Measurements from ENCODE around the gene NOTCH3.

The NOTCH3 gene

GRCh38 chr19:15196360-15197005, 4.3 kb downstream of the NOTCH3 start:
- DNase-seq (ENCODE audit: extremely low read depth, low read depth), result no peak
- TF ChIP-seq, protein P1, sequence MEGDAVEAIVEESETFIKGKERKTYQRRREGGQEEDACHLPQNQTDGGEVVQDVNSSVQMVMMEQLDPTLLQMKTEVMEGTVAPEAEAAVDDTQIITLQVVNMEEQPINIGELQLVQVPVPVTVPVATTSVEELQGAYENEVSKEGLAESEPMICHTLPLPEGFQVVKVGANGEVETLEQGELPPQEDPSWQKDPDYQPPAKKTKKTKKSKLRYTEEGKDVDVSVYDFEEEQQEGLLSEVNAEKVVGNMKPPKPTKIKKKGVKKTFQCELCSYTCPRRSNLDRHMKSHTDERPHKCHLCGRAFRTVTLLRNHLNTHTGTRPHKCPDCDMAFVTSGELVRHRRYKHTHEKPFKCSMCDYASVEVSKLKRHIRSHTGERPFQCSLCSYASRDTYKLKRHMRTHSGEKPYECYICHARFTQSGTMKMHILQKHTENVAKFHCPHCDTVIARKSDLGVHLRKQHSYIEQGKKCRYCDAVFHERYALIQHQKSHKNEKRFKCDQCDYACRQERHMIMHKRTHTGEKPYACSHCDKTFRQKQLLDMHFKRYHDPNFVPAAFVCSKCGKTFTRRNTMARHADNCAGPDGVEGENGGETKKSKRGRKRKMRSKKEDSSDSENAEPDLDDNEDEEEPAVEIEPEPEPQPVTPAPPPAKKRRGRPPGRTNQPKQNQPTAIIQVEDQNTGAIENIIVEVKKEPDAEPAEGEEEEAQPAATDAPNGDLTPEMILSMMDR (IDR thresholded peaks at IDR 0.05; ENCODE audit: low read depth, low read length, missing control alignments), result no peak
- no peak overlapping the region for H3K4me3 ChIP-seq (replicated peaks; ENCODE audit: low read depth, low read length)

DNA sequence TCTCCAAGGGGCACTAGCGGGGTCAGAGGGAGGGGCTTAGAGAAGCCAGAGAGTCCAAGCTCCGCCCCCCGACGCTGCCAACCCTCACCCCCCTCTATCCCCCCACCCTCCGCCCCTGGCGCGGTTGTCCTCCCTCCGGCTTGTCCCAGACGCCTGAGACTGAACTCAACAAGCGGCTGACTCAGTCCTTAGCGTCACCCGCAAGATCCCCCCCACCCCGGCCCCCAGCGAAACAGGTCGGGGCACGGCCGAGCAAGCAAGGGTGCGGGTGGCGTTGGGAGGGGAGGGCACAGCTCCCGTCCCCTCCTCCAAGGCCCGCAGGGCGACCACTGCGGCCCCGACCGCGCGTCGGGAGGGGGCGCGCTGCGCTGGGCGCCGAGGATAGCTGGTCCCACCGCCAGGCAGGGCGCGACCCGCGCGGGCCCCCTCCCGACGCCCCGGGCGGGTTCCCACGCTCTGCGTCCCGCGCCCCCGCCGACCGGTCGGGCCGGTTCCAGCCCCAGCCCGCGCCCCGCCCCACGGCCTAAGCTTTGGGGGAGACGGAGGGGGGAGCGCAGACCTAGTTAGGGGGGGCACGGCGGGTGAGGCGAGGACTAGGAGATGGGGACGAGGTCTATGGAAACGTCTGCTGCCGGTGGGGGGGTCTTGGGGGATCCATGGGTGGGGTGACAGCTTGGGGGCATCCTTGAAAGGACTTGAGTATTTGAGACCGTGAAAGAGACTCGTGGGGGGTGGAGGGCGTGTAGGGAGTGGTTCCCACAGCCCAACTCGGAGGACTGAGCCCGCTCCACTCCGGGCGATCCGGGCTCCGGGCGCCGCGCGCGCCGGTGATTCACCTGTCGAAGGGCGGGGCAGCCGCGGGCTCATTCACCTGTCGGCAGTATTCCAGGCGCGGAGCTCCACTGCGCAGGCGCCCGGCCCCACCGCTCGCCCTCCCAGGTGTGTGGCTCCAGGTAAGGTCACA, 5.1 kb downstream of the NOTCH3 start:
- TF ChIP-seq, protein P1 (IDR thresholded peaks at IDR 0.05; ENCODE audit: low read depth, low read length, missing control alignments), result no peak
- H3K4me3 ChIP-seq (replicated peaks; ENCODE audit: low read depth, low read length), result no peak overlapping the region; the same call in 1 of the 2 replicates
- DNase-seq (ENCODE audit: extremely low read depth, low read depth), result no peak

DNA sequence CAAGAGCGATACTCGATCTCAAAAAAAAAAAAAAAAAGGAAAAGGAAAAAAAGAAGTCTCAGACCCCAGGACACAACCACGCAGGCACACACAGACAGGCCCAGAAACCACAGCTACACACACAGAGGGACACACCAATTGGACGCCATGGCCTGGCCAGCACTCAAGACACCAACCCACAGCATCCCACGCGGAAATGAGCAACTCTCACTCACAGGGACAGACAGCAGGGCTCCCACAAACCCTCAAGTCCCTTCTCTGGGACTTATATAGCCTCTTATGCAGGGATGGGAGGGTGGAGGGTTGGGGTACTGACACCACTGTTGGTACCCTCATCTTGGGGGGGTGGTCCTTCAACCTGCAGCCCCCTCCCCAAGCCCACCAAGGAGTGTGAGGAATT, 5.9 kb downstream of the NOTCH3 start:
- TF ChIP-seq, protein P1 (IDR thresholded peaks at IDR 0.05; ENCODE audit: low read depth, low read length, missing control alignments), result no peak
- H3K4me3 ChIP-seq (replicated peaks; ENCODE audit: low read depth, low read length), result no peak overlapping the region
- DNase-seq (ENCODE audit: extremely low read depth, low read depth), result no peak

DNA sequence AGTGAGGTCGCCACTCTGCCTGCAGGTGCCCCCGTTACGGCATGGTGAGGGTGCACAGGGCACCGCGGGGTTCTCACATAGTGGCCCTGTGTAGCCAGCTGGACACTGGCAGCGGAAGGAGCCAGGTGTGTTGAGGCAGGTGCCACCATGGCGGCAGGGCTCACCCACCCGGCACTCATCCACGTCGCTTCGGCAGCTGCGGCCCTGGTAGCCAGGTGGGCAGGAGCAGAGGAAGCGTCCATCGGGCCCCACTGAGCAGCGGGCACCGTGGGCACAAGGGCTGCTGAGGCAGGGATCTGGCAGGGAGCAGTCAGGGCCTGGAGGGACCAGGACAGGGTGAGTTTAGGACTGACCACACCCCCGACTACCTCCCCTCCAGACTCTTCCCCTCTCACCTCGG, 8.8 kb downstream of the NOTCH3 start:
- DNase-seq (ENCODE audit: extremely low read depth, low read depth), result no peak
- TF ChIP-seq, protein P1 (IDR thresholded peaks at IDR 0.05; ENCODE audit: low read depth, low read length, missing control alignments), result no peak
- no peak overlapping the region for H3K4me3 ChIP-seq (replicated peaks; ENCODE audit: low read depth, low read length)

- no peak overlapping the region for H3K4me3 ChIP-seq (replicated peaks; ENCODE audit: low read depth, low read length)
- DNase-seq (ENCODE audit: extremely low read depth, low read depth), result no peak
- TF ChIP-seq, protein P1 (IDR thresholded peaks at IDR 0.05; ENCODE audit: low read depth, low read length, missing control alignments), result no peak
Measured at GRCh38 chr19:15191514-15191913, 9.3 kb downstream of the NOTCH3 start.

- TF ChIP-seq, protein P1 (IDR thresholded peaks at IDR 0.05; ENCODE audit: low read depth, low read length, missing control alignments), result no peak
- H3K4me3 ChIP-seq (replicated peaks; ENCODE audit: low read depth, low read length), result no peak overlapping the region
- no peak for DNase-seq (ENCODE audit: extremely low read depth, low read depth)
Measured at GRCh38 chr19:15188851-15189250, 11.9 kb downstream of the NOTCH3 start.

Measured in HFF-Myc (cell line).